H1 (cell line): ENCODE data around the gene PPP2R2C. TPM values are rescaled to one million over a fixed set of nuclear protein-coding genes. Genes with fewer than 3 reads are reported as not detected.

ENCODE experiments used
- CTCF ChIA-PET: fragments of 300-600 bp; sonication (Branson Sonifier 250); formaldehyde crosslinking; loops from one replicate; lab custom pipeline; 2021; ENCODE audit not compliant: partially characterized antibody; lab: Charles Lee
- POLR2A ChIA-PET: fragments of 300-600 bp; sonication (Branson Sonifier 250); formaldehyde crosslinking; loops from one replicate; lab custom pipeline; 2021; ENCODE audit warnings: inconsistent platforms; ENCODE audit not compliant: partially characterized antibody; lab: Charles Lee
- DNase-seq, 2 experiments: peaks; one replicate each; pipeline versions ENCODE4 v3.0.0 to v3.0.0-alpha.2; 2010 to 2022; ENCODE audit warnings: low spot score in 2 of 2, low read depth in 1 of 2, mixed read lengths in 1 of 2
- FAIRE-seq: peaks from 2 replicates; lab custom pipeline; 2011; peaks lifted over from hg19 to GRCh38; lab: Jason Lieb, UNC
- H2AFZ ChIP-seq: 2 replicates; pipeline ENCODE4 v1.8.1; 2012; ENCODE audit warnings: low read length, inconsistent platforms
- H2AK5ac ChIP-seq: 2 replicates; pipeline ENCODE4 v1.6.1; 2013; ENCODE audit warnings: low read depth, low read length
- H2BK120ac ChIP-seq: replicated peaks from 2 replicates; pipeline ENCODE3; 2013; ENCODE audit warnings: low read depth, low read length, inconsistent platforms
- H2BK12ac ChIP-seq: 2 replicates; pipeline ENCODE4 v1.6.1; 2013; ENCODE audit warnings: low read depth, low read length
- H2BK15ac ChIP-seq: 2 replicates; pipeline ENCODE4 v1.6.1; 2013; ENCODE audit warnings: low read length
- H2BK20ac ChIP-seq: 2 replicates; pipeline ENCODE4 v1.6.1; 2013; ENCODE audit warnings: low read length
- H2BK5ac ChIP-seq: 2 replicates; pipeline ENCODE4 v1.6.1; 2013; ENCODE audit warnings: low read depth, low read length
- H3K14ac ChIP-seq: 2 replicates; pipeline ENCODE4 v1.6.1; 2013; ENCODE audit warnings: inconsistent platforms; ENCODE audit not compliant: insufficient read length
- H3K18ac ChIP-seq: 2 replicates; pipeline ENCODE4 v1.6.1; 2013; ENCODE audit warnings: low read length; ENCODE audit errors: extremely low read depth
- H3K23ac ChIP-seq: 2 replicates; pipeline ENCODE4 v1.6.1; 2013; ENCODE audit warnings: inconsistent platforms; ENCODE audit not compliant: insufficient read length
- H3K23me2 ChIP-seq: 2 replicates; pipeline ENCODE4 v1.6.1; 2013; ENCODE audit warnings: low read depth, low read length
- H3K27ac ChIP-seq: 2 replicates; pipeline ENCODE4 v1.6.1; 2011; ENCODE audit warnings: low read depth, low read length, inconsistent platforms
- H3K27me3 ChIP-seq, 4 experiments: replicated peaks in 1 of 4; 1 replicate in 1 of 4; 2 replicates in 3 of 4; pipeline versions ENCODE4 v1.6.1 to v1.8.1; 2011 to 2013; ENCODE audit warnings: low read length in 3 of 4, mild to moderate bottlenecking in 3 of 4, inconsistent platforms in 2 of 4, mixed read lengths in 2 of 4, moderate library complexity in 1 of 4; ENCODE audit not compliant: control insufficient read depth in 3 of 4, insufficient read depth in 3 of 4; ENCODE audit errors: extremely low read depth in 1 of 4
- H3K36me3 ChIP-seq, 4 experiments: 2 replicates each; pipeline versions ENCODE4 v1.6.1 to v1.8.1; 2011 to 2013; ENCODE audit warnings: mild to moderate bottlenecking in 4 of 4, low read length in 3 of 4, moderate library complexity in 2 of 4, control low read depth in 1 of 4, inconsistent platforms in 1 of 4; ENCODE audit not compliant: insufficient read depth in 4 of 4, control insufficient read depth in 2 of 4
- H3K4ac ChIP-seq: replicated peaks from 2 replicates; pipeline ENCODE3; 2013; ENCODE audit warnings: low read length, low read depth, mixed read lengths, inconsistent platforms; ENCODE audit not compliant: insufficient read length
- H3K4me1 ChIP-seq, 4 experiments: replicated peaks in 1 of 4; 1 replicate in 1 of 4; 2 replicates in 3 of 4; pipeline versions ENCODE4 v1.6.1 to v1.8.1; 2011 to 2013; ENCODE audit warnings: low read length in 3 of 4, inconsistent platforms in 2 of 4, mixed read lengths in 1 of 4; ENCODE audit not compliant: insufficient read depth in 4 of 4, control insufficient read depth in 3 of 4
- H3K4me2 ChIP-seq, 2 experiments: 2 replicates each; pipeline versions ENCODE4 v1.6.1 to v1.8.1; 2011 to 2013; ENCODE audit warnings: low read depth in 2 of 2, low read length in 2 of 2, control low read depth in 1 of 2, inconsistent platforms in 1 of 2, mild to moderate bottlenecking in 1 of 2; ENCODE audit not compliant: insufficient read depth in 1 of 2
- H3K4me3 ChIP-seq, 4 experiments: fragments of 200-600, 300-600 bp in 1 of 4; sonication (generic), shearing (Covaris generic), sonication (Bioruptor Twin) in 1 of 4; 2 replicates each; pipeline versions ENCODE4 v1.5.1 to v1.8.1; 2011 to 2016; ENCODE audit warnings: low read length in 4 of 4, low read depth in 3 of 4, control low read depth in 2 of 4, inconsistent platforms in 2 of 4, mild to moderate bottlenecking in 2 of 4, mixed read lengths in 1 of 4, moderate library complexity in 1 of 4; ENCODE audit not compliant: insufficient read depth in 2 of 4; ENCODE audit errors: extremely low read depth in 1 of 4
- H3K56ac ChIP-seq: replicated peaks from 2 replicates; pipeline ENCODE3; 2013; ENCODE audit warnings: low read depth, mild to moderate bottlenecking, mixed read lengths, low read length, inconsistent platforms; ENCODE audit not compliant: insufficient read length
- H3K79me1 ChIP-seq: 2 replicates; pipeline ENCODE4 v1.6.1; 2013; ENCODE audit warnings: low read depth, low read length, control low read depth
- H3K79me2 ChIP-seq, 2 experiments: 2 replicates each; pipeline versions ENCODE4 v1.6.1 to v1.8.1; 2012 to 2013; ENCODE audit warnings: low read length in 2 of 2, mild to moderate bottlenecking in 2 of 2, inconsistent platforms in 1 of 2; ENCODE audit not compliant: insufficient read depth in 2 of 2, control insufficient read depth in 1 of 2
- H3K9ac ChIP-seq, 4 experiments: replicated peaks in 1 of 4; 1 replicate in 1 of 4; 2 replicates in 3 of 4; pipeline versions ENCODE4 v1.6.1 to v1.8.1; 2011 to 2013; ENCODE audit warnings: low read depth in 3 of 4, low read length in 3 of 4, control low read depth in 2 of 4, mild to moderate bottlenecking in 2 of 4, moderate library complexity in 2 of 4, inconsistent platforms in 1 of 4; ENCODE audit errors: extremely low read depth in 1 of 4
- H3K9me3 ChIP-seq, 2 experiments: 2 replicates each; pipeline versions ENCODE4 v1.6.1 to v1.8.1; 2012 to 2013; ENCODE audit warnings: mild to moderate bottlenecking in 2 of 2, moderate library complexity in 2 of 2, control low read depth in 1 of 2, inconsistent platforms in 1 of 2, low read depth in 1 of 2, low read length in 1 of 2, mixed read lengths in 1 of 2; ENCODE audit not compliant: insufficient read depth in 2 of 2
- H4K20me1 ChIP-seq, 2 experiments: replicated peaks in 1 of 2; 2 replicates each; pipeline versions ENCODE3 to v1.8.1; 2011 to 2013; ENCODE audit warnings: inconsistent platforms in 2 of 2, low read length in 2 of 2, mild to moderate bottlenecking in 1 of 2; ENCODE audit not compliant: insufficient read depth in 2 of 2, control insufficient read depth in 1 of 2
- H4K5ac ChIP-seq: 2 replicates; pipeline ENCODE4 v1.6.1; 2013; ENCODE audit warnings: low read length, low read depth, mixed read lengths, inconsistent platforms; ENCODE audit not compliant: insufficient read length
- H4K8ac ChIP-seq: 2 replicates; pipeline ENCODE4 v1.8.0; 2013; ENCODE audit warnings: mild to moderate bottlenecking, moderate library complexity, low read length, inconsistent platforms; ENCODE audit not compliant: insufficient read depth; ENCODE audit errors: extremely low read depth
- H4K91ac ChIP-seq: replicated peaks from 2 replicates; pipeline ENCODE3; 2013; ENCODE audit warnings: low read length, mixed read lengths, inconsistent platforms; ENCODE audit not compliant: insufficient read length
- BACH1 ChIP-seq: IDR thresholded peaks from 2 replicates; pipeline ENCODE4 v1.6.1; 2012; ENCODE audit warnings: low read length, improper control_type of control experiment
- BCL11A ChIP-seq, 2 experiments: IDR thresholded peaks; one replicate each; pipeline ENCODE4 v1.6.1; 2011; ENCODE audit warnings: low read depth in 2 of 2, low read length in 2 of 2, mild to moderate bottlenecking in 2 of 2
- CBX8 ChIP-seq: fragments of 300-800, 300-1000 bp; sonication (generic); IDR thresholded peaks from 2 replicates; pipeline ENCODE4 v1.7.1; 2016; ENCODE audit warnings: low read depth, low read length, borderline replicate concordance
- CEBPB ChIP-seq: IDR thresholded peaks from 2 replicates; pipeline ENCODE4 v1.6.1; 2012; ENCODE audit warnings: low read depth, low read length
- MAFK ChIP-seq: IDR thresholded peaks from 2 replicates; pipeline ENCODE4 v1.6.1; 2012; ENCODE audit warnings: low read depth, mild to moderate bottlenecking, improper control_type of control experiment, low read length
- SIN3A ChIP-seq, 2 experiments: IDR thresholded peaks in 1 of 2; conservative IDR thresholded peaks in 1 of 2; 2 replicates each; pipeline ENCODE4 v1.6.1; 2011 to 2012; ENCODE audit warnings: low read length in 2 of 2, improper control_type of control experiment in 1 of 2, low read depth in 1 of 2, mild to moderate bottlenecking in 1 of 2
- SRF ChIP-seq: IDR thresholded peaks from 2 replicates; pipeline ENCODE4 v1.6.1; 2011; ENCODE audit warnings: mild to moderate bottlenecking, low read depth, low read length, moderate library complexity
- TAF7 ChIP-seq: optimal IDR thresholded peaks from 2 replicates; pipeline ENCODE3; 2011; ENCODE audit warnings: low read depth, mild to moderate bottlenecking, inconsistent platforms, low read length, moderate library complexity, borderline replicate concordance
- YY1 ChIP-seq: IDR thresholded peaks from 2 replicates; pipeline ENCODE4 v1.6.1; 2011; ENCODE audit warnings: low read depth, mild to moderate bottlenecking, low read length
- WGBS, 2 experiments: shearing (Covaris generic) in 1 of 2; methylation state at CpG; one replicate each; pipeline versions ENCODE4 v1.1.6 to v1.1.7; 2013 to 2015; ENCODE audit warnings: low lambda C conversion rate in 2 of 2, mixed read lengths in 2 of 2, inconsistent platforms in 1 of 2, low coverage in 1 of 2, missing lambda C conversion rate in 1 of 2; ENCODE audit not compliant: insufficient replicate concordance in 2 of 2, insufficient coverage in 1 of 2, insufficient read length in 1 of 2; ENCODE audit errors: extremely low coverage in 1 of 2, missing lambda C conversion rate in 1 of 2; 5-methylcytosine and 5-hydroxymethylcytosine counted together
- polyA plus RNA-seq, 7 experiments: library from polyadenylated mRNA; depleted of rRNA in 3 of 7; stranded (reverse) in 5 of 7; unstranded in 2 of 7; fragments of >200 nt in 5 of 7; fragments of 200-250 nt in 2 of 7; gene quantifications; 1 replicate in 5 of 7; 2 replicates in 1 of 7; 4 replicates in 1 of 7; pipeline versions ENCODE4 v1.2.1 to v1.2.3, GENCODE V29; 2011 to 2013; ENCODE audit warnings: missing spikeins in 2 of 7, mixed read lengths in 2 of 7
- total RNA-seq: library from RNA; stranded (reverse); fragmentation: NEBNext Ultra II Directional; extraction: Animal tissue kit (Norgen Biotek cat#: 25700); gene quantifications from 2 replicates; pipeline ENCODE4 v1.2.1, GENCODE V29; 2021
- TF ChIP-seq, protein P1 (sequence below): IDR thresholded peaks from 2 replicates; pipeline ENCODE4 v1.6.1; 2012; ENCODE audit warnings: low read length, inconsistent platforms

PPP2R2C gene
- total and polyA plus RNA-seq, 2 of the 8 experiments (the other 6 are each of a cell fraction or from before 2014, with no cell fraction given): 6.4 TPM

- no peak for FAIRE-seq
- no peak for DNase-seq
- no peak for TF ChIP-seq BCL11A (IDR thresholded peaks at IDR 0.05; ENCODE audit: low read depth in 2 of 2, low read length in 2 of 2)
- no peak for TF ChIP-seq BACH1
- no peak for TF ChIP-seq SIN3A (conservative IDR thresholded peaks at IDR 0.05 in 1 of 2, IDR thresholded peaks at IDR 0.05 in 1 of 2; ENCODE audit: low read depth in 1 of 2, low read length in 2 of 2)
- no peak for TF ChIP-seq CBX8
- no peak for TF ChIP-seq SRF
- TF ChIP-seq YY1: no peak
- no peak for TF ChIP-seq CEBPB
- no peak for TF ChIP-seq MAFK
- TF ChIP-seq, protein P1, sequence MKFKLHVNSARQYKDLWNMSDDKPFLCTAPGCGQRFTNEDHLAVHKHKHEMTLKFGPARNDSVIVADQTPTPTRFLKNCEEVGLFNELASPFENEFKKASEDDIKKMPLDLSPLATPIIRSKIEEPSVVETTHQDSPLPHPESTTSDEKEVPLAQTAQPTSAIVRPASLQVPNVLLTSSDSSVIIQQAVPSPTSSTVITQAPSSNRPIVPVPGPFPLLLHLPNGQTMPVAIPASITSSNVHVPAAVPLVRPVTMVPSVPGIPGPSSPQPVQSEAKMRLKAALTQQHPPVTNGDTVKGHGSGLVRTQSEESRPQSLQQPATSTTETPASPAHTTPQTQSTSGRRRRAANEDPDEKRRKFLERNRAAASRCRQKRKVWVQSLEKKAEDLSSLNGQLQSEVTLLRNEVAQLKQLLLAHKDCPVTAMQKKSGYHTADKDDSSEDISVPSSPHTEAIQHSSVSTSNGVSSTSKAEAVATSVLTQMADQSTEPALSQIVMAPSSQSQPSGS: no peak
- no peak for TF ChIP-seq TAF7
Measured at GRCh38 chr4:6277139-6277802, 195.1 kb downstream of the PPP2R2C start.

More at GRCh38 chr4:6277139-6277802, 195.1 kb downstream of the PPP2R2C start:
- no peak overlapping the region for H2BK12ac ChIP-seq
- H3K4me2 ChIP-seq: no peak overlapping the region
- ChIA-PET POLR2A (no interaction called here), CTCF (interaction anchor here (1.9 to 37.7 kb wide), 3 partner anchors 22 to 269 kb away, joined by 4 to 908 read pairs (median 263); no protein-coding TSS in a partner anchor)
- H3K9me3 ChIP-seq: no peaks in the 10 kb centered on the region
- no peak overlapping the region for H3K23ac ChIP-seq
- no peak overlapping the region for H2AFZ ChIP-seq
- no peak overlapping the region for H3K4me3 ChIP-seq
- H2BK15ac ChIP-seq: no peak overlapping the region
- peaks cover 0 to 6% of the 10 kb centered on the region in 2 experiments; a peak in 1 of 4 replicates for H3K79me2 ChIP-seq
- no peak overlapping the region for H4K5ac ChIP-seq
- peaks cover 2 to 5% (median 3%) of the 10 kb centered on the region in 4 experiments; a peak in 3 of 8 replicates for H3K36me3 ChIP-seq
- 81% methylated on average over 18 of the region's 24 CpGs; no CpG with 5 or more reads in 1 of the 2 experiments for WGBS, 2 experiments
- no peak overlapping the region for H2AK5ac ChIP-seq
- H3K4me1 ChIP-seq: peaks cover 0 to 12% (median 4%) of the 10 kb centered on the region in 4 experiments; a peak in 5 of 7 replicates
- H3K14ac ChIP-seq: no peak overlapping the region
- H3K27ac ChIP-seq: no peak overlapping the region
- H4K20me1 ChIP-seq: peaks cover 0 to 21% of the 10 kb centered on the region in 2 experiments
- H4K91ac ChIP-seq: no peak overlapping the region
- no peak overlapping the region; the same call in 1 of the 2 replicates for H2BK5ac ChIP-seq
- no peak overlapping the region for H3K56ac ChIP-seq
- H2BK20ac ChIP-seq: no peak overlapping the region
- no peaks in the 10 kb centered on the region for H3K23me2 ChIP-seq
- no peak overlapping the region for H2BK120ac ChIP-seq
- H3K18ac ChIP-seq: no peak overlapping the region
- H3K79me1 ChIP-seq: no peaks in the 10 kb centered on the region; the same call in 1 of the 2 replicates
- no peak overlapping the region; a peak in 1 of 7 replicates for H3K9ac ChIP-seq
- H4K8ac ChIP-seq: no peak overlapping the region
- no peaks in the 10 kb centered on the region for H3K27me3 ChIP-seq
- no peak overlapping the region for H3K4ac ChIP-seq
